GM21360 (cell line): Measurements from ENCODE around the gene LAPTM4A.
A peak's percentile ranks its signal among the peaks of the same experiment; 100 is the strongest.

Source experiments
- ATAC-seq: cut with Tn5 transposase; IDR thresholded peaks from one replicate; pipeline ENCODE4 v1.9.1; 2021; ENCODE audit warnings: mild to moderate bottlenecking, moderate library complexity; ENCODE audit not compliant: unreplicated experiment

The LAPTM4A gene

GRCh38 chr2:19989342-19989666 is 62.1 kb downstream of the LAPTM4A start:
- ATAC-seq: no peak

- no peak for ATAC-seq
These were observed 62.8 kb downstream of the LAPTM4A start for GRCh38 chr2:19988600-19988999.

GRCh38 chr2:19987936-19988335 is 63.5 kb downstream of the LAPTM4A start:
- ATAC-seq: peak; percentile 66
